UCSD-AML1 (cell line): ENCODE measurements around the gene ELMO1.

Experiments
- DNase-seq: peaks from one replicate; lab custom pipeline; 2025; ENCODE audit not compliant: unreplicated experiment; lab: John Stamatoyannopoulos, UW

Gene ELMO1

DNA sequence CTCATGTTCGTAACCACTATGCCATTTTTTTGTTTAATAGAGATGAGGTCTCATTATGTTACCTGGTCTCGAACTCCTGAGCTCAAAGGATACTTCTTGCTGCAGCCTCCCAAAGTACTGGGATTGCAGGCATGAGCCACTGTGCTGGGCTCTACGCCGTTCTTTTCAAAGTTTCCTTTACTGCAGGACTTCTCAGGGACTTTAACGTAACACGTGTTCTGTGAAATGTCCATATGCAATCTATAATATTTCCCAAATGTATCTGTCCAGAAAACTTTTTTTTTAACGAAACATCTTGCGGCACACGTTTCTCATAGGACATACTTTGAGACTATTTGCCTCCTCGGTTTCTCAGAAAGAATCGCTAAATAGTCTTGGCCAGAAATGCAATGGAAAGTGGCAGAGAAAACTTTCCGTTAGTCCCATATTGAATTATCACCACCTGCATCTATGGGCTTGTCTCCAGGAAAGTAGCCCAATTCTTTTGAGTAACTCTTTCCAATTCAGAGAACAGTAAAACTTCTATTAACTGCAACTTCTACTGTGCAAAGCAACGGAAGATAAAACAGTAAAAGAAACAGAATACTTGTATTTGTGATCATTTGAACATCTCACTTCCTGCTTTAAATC, 96.3 kb downstream of the ELMO1 start:
- DNase-seq: no peak

DNA sequence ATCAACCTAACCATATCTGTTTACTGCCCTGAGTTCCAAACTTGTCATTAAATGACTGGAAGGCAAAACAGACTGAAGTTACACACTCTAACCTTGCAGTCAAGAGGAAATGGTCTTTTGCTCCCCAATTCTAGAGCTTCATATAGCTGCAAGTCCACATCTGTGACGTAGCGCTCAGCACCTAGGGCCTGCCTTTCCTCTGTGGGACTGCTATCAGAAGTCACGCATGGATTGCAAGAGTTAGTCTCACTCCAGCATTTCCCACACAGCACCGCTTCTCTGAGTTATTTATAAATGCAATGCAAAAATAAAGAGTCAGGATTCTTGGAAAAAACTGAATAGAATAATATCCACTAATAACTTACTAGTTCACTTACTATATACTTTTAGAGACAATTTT, 96.9 kb downstream of the ELMO1 start:
- no peak for DNase-seq

DNA sequence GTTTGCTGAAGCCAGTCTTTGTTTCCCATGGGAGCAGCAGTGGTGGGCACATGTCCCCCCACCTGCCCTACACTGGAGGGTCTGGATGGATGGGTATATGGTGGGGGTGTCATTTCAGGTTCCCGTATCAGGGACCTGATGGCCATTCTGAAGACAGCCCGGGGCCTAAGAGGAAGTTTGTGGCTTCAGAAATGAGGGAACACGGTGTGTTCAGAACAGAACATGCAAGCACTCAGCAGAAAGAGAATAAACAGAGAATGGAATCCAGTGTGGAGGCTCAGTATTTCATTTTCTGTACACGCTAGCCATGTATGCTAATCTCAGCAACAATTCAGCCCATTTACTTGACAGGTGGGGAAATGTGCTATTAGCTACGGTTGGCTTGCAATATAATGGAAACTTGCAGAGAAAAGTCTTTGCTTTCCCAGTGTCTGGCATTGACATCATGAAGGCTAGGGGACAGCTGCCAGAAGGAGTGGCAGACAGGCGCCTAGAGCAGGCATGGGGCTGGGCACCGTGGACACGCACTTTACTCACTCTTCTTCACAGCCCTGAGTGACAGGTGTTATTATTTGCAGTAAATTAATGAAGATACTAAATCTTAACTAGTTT, 98.6 kb downstream of the ELMO1 start:
- DNase-seq: no peak

DNA sequence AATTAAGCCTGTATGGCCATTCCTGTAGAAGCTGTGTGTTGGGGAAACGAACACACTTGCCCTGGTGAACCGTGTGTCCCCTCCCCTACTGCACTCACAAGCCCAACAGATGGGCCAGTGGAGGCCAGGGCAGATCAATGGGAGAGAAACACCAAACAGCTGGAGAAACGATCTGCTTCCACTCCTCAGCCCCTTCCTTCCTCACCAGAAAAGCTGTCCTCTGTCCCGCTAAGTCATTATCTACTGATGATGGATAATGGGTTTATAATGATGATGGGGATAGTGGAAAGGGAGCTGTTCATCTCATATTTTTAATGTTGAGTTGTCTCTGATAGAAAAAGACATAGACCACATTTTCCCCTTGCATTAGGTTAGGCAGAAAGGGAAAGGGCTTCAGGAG, 99.7 kb downstream of the ELMO1 start:
- no peak for DNase-seq

DNA sequence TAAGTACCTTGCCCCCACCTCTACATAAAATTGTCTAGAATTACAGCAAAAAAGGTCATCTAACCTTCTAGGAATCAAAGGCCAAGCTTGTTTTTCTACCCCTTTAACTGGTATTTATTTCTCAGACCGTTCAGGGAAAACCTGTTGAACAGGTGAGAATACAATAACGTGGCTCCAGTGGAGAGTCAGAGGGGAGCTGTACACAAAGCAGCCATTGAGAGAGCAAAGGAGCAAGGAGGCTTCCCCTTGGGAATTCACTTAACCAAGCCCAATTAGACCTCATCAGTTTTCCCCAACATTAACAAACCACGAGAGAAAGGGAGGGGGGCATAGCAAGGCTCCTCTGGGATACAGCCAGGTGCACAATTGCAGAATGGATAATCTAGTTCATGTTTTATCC, 101.9 kb downstream of the ELMO1 start:
- DNase-seq: no peak

DNA sequence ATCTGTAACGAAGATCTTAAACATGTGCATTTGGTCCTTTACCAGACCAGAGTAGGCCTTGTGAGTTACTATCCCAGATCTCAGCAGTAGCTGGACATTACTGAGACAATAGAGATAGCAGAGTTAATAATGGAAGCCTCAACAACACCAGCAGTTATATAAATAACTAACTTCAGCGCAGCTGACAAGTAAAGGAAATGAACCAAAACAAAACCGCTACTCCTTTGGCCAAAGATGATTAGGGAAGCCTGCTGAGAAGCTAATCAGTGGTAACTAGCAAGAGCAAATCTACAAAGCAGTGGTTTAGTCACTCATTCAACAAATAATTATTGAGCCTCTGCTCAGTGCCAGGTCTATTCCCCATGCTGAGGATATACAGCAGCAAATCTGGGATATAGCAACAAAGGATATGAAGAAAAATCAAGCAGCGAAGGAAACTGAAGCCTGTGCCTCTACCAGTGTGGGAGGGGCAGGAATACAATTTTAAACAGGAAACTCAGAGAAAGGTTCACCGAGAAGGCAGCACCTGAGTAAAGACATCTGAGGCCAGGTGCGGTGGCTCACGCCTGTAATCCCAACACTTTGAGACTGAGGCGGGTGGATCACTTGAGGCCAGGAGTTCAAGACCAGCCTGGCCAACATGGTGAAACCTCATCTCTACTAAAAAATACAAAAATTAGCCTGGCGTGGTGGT, 103.6 kb downstream of the ELMO1 start:
- DNase-seq: no peak

DNA sequence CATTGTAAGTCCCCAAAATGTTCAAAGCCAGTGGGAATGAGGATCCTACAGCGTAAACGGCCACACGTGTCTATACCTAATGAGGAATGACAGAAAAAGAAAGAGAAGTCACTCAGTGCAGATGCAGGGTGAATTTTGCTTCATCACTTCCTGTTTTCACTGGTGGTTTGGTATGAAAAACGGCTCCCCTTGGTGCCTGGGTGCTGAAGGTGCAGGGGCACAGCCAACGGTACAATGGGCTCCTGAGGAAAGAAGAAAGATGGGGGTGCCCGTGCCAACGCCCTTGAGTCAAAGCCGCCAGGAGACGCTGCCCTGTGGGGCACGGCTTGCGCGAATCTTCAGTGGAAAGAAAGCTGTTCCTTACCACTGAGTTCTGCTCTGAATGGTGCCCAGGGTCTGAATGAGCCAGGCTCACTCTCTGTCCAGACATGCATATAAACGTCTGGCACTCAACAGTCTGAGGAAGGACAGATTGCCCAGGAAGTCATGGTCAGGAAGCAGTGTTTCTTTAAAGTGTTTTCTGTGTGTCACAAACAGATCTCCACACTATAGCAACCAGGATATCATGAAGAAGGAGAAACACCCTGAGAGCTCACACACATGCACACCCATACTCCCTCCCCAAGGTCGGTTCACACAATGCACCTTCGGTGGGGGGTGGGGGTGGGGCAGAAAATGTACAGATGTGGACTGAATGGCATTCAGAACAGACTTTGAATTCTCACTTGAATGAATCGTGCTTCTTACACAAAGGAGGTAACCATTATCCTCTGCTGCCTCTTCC, 105.8 kb downstream of the ELMO1 start:
- DNase-seq: peak; percentile 61

DNA sequence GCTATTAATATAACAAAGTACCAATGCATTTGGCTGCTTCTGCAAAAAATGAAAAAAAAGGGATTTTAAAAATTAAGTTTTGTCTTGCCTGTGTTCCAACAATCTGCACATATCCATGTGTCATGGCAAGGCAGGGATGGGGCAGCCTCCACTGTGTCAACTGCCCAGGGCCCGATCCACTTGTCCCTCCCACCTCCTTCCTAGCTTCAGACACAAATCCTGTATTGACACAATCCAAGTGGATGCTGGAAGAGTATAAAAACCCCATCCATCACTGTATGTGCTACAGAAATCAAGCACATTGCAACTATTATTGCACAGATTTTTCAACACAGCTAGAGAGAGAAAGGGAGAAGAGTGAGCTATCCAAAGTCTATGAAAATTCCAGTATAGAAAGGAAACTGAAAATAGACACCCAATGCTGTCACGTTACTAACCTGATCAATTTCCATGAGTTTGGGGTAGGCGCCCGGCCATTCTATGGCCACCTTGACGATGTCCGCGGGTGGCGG, 106.4 kb downstream of the ELMO1 start:
- DNase-seq: no peak

DNA sequence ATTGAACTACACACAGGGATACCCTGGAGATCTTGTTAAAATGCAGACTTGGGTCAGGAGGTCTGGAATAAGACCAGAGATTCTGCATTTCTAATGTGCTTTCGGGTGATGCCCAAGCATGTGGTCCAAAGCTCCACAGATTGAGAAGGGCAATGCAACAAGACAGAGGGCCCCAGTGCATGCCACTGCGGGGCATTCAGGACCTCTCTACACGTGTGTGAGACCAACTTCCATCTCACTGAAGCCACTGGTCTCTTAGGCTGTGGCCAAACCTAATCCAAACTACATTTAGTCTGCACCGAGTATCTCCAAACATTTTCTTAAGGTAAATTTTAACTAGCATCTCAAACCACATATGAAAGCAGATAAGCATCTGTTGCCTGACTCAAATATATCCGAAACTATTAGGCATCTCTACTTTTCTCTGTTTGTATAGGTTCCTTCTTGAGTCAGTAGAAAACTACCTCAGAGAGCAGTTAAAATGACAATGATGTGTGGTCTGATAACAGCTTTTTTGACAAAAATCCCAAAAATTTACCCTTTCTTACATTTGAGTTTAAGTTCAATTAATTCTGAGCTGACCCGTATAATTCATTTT, 107.5 kb downstream of the ELMO1 start:
- no peak for DNase-seq

DNA sequence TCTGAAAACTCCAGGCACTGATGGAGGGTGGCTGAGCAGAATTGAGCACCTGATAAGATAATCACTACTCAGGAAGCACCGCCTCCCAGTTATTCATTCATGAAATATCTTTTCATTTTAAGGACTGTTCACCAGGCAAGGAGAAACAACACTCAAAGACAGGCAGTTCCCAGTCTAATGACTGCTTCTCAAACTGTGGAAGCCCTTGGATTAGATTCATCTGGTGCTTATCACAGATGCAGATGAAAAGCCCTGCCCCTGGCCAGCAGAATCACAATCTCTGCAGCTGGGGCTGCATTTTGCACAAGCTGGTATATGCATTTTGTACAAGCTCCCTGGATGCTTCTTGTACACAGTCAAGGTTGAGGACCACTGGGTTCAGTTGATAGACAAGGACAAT, 109.7 kb downstream of the ELMO1 start:
- no peak for DNase-seq

DNA sequence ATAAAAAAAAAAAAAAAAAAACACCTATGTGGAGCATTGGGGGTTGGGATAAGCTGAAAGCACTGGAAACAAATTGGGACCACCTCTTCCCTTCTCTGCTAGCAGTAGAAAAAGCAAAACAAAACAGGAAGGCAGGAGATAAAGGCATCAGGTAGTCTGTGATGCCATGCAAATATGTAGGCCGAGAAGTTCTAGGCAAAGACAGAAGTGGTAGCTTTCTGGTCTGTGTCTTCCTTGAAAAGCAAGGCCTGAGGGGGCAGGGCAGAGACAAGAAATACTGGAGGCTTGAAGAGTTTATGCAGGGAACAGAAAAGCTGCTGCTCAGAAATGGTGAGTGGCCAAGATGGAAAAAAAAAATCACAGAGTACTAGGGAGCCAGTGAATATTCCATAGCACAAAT, 111.1 kb downstream of the ELMO1 start:
- DNase-seq: no peak

DNA sequence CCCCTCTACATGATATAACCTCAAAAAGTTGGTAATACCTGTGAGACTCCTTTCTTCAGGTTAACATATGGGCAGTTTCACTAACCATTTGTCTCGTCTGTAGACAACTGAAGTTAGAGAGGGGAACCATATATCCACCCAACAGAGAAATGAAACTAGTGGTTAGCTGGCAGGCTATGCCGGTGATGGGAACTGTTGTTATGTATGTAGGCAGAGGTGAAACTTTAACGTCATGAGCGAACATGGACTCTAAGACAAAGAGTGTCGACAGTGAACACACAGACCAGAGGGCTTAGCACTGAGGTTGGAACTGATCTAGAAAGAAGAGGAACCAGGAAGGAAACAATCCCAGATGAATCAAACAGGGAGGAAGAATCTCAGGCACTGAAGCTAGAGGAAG, 112.4 kb downstream of the ELMO1 start:
- DNase-seq: no peak

DNA sequence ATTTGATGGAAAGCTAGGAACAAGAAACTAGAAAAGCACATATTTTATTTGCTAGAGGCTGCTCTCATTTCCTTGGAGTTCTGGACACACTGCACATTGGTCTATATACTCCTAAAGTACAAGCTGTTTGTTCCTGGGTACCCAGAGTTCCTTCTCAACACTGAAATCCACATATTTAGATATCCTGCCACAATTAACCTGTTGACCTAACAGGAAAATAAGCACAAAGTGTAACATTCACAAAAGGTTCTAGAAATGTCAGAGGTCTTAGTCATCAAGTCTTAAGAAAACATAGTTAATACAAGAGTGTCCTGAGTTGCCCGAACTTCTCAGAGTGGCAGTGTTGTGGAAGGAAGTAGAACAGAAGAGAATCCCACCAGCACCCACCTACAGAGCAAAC, 115.6 kb downstream of the ELMO1 start:
- no peak for DNase-seq

DNA sequence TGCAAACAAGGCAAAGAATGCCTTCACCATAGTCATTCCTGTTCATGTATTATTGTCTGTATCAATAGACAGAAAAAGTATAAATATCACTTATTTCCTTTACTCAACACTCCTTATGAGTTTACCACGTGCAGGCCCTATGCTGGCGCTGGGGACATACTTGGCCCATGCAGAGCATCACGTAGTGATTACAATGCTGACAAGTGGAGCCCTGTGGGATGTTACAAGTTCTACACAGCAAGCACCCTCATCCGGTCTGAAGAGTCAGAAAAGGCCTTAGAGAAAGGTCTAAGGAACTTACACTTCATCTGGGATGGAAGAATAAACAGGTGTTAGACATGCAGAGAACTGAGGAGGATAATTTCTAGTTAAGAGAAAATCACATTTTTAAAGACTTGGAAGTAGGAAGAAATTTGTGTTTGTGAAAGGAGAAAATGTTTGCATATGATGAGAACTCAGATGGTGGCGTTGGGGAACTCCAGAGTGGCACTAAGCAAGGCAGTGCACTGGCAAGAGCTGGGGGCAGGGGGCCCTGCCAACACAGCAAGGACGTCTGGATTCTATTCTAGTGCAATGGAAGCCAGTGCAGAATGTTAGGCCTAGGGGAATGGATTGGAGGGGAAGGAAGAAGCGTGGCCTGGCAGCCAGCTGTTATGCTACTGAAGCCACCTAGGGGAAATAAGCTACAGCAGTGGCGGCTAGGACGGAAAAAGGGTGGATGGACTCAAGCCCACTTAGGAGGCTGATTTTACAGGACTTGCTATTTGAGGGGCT, 116.2 kb downstream of the ELMO1 start:
- DNase-seq: no peak

DNA sequence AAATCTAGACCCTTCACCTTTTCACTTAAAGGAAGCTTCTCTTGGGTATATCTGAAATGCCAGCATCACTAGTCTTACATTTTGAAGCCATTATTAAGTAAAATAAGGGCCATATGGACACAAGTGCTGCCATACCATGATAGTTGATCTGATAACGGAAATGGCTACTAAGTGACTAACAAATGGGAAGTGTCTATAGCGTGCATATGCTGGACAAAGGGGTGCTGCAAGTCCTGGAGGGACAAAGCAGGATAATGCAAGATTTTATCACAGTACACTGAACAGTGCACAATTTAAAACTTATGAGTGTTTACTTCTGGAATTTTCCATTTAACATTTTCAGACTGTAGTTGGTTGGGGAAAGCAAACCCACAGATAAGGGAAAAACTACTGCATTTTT, 117.9 kb downstream of the ELMO1 start:
- no peak for DNase-seq

DNA sequence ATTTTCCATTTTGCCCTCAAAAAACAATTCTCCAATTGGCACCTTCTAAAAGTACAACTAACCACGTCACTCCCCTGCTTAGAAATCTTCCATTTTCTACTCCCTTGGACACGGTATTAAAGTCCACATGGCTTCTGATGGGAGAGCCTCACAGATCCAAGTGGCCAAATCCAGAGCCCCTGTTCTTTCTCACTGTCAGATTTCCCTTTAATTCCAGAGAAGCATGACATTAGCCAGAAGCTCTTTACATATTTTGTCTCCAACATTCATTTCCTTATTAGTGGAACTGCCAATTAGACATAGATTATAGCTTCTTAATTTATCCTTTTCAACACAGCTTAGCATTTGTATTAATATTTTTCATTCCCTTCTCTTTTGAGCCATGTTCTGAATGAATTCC, 118.7 kb downstream of the ELMO1 start:
- DNase-seq: no peak

DNA sequence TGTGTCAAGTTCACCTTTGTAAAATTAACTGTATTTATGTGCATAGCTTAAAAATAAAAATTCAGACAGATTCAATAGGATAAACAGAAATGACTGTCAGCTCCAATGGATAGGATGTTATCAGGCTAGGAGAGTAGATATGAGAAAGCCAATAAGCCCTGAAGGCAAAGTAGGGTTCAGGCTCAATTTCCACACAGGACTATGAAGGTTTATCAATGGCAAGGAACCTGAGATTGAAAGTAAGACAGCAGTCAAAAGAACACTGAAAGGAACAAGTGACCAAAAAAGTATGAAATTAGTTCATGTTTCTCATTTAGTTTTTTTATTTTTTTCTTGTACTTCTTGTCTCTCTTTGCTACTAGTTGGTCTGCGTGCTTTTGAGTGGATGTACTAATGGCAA, 121.4 kb downstream of the ELMO1 start:
- no peak for DNase-seq

DNA sequence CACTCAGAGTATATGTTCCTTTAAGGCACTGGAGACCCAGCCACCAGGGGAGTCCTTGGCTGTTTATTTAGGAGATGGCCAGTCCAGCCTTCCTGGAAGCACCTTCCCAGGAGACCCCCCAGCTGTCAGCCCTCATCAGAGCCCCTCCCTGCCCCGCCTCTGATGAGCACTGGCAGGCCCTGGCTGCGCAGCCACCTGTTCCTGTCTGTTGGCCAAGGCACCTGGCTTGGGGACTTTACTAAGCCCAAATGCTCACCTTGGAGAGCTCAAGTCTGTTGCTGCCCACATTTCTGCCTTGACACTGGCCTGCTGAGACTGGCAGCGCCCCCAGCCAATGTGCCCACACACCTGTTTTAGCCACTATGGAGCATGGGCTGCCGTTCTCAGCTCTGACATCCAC, 124.7 kb downstream of the ELMO1 start:
- DNase-seq: no peak

DNA sequence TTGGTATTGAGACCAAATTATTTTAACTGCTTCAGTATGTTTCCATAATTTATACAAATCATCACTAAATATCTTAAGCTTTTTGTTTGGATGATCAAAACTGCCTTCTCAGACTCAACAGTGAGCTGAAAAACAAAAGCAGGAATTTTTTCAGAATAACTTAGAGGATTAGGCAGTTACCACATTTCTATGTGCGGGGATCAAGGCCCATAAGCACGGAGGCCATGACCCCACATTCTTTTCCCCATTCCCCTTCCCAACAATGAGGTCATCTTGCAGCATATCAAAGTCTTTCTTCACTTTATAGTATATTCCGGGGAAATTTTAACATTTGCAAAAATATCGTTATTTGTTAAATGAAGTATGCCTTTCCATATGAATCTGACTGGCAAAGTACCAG, 125.8 kb downstream of the ELMO1 start:
- no peak for DNase-seq

DNA sequence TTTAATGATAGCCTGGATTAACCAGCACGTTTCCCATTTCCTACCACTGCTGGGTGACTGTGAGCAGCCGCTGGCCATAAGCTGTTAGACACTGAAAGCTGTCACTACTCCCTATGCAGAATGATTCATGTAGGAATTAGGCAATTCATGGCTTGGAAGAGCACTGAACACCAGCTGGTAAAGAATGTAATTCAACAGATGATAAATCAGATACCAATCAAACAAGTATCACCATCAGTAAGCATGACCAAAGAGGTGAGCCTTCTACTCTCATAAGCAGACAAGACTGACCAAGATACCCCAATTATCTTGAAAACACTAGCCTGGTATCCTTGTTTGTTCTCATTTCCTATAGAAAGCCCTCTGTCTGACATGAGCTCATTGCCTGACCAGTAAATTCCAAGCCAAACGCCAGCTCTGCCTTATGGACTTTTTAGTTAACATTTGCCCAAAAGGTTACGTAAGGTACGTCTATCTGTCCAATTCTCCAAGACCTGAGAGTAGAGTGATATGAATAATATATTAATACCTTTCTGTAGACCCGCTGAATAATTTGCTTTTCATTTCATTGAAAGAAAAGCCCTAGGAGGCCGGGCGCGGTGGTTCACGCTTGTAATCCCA, 127.7 kb downstream of the ELMO1 start:
- no peak for DNase-seq
